Measurements from ENCODE around the gene KRTAP9-4.
"Not testable (repeated sequence)": the region's sequence is repeated elsewhere in the genome, so short reads cannot be mapped to it uniquely, and the experiment has no call there.

Gene KRTAP9-4

DNA sequence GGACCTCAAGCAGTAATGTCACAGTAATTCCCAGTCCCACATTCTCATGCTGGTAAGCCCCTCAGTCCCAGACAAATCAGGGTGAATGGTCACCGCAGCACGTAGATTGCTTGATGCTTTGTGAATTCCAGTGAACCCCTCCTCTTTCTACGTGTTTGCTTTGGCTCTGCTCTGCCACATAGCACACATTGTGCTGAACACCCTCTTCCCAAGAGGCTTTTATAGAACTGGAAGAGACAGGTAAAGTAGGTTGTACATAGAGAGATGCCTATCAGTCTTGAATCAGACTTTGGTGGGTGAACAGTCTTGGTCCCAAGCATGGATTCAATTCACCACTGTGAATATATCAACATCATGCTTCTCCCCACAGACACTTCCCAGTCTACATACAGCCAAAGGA, 15.1 kb downstream of the KRTAP9-4 start:
- DNase-seq (ENCODE audit: low read depth in 2 of 2), result no peak

DNA sequence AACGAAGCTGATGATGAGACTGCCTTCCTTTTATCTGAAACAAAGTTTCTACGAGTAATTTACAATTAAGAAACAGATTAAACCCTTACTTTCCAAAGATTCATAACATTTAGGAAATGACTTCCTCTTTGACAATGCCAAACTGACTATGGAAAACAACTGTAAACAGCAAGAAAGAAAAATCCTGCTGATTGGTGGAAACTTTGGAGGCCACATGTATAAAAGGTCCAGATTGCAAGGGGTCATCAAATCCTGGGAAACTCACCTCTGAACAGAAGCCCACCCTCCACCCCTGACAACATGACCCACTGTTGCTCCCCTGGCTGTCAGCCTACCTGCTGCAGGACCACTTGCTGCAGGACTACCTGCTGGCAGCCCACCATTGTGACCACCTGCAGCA, 15.6 kb downstream of the KRTAP9-4 start, which contains the start of gene KRTAP9-6:
TSS of gene KRTAP9-6 (plus strand) at position 301 of the 400 bp plus-strand sequence. CDS start at position 301, 0 bp downstream.
- DNase-seq (ENCODE audit: low read depth in 2 of 2), result no peak

DNA sequence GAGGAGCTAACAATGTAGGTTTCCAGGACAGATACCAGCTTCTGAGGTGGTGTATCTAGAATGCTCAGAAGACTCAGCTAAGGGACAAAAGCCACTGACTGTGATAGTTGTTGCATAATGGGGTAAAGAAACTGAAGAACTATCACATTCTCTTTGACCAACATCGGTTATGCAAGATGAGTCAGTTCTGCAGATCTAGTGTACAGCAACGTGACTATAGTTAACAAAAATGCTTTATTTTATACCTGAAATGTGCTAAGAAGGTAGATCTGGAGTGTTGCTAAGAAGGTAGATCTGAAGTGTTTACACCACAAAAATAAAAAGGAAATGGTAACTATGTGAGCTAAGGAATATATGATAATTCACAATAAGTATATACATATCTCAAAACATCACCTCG, 18.2 kb downstream of the KRTAP9-4 start:
- DNase-seq (ENCODE audit: low read depth in 2 of 2), result no peak

DNA sequence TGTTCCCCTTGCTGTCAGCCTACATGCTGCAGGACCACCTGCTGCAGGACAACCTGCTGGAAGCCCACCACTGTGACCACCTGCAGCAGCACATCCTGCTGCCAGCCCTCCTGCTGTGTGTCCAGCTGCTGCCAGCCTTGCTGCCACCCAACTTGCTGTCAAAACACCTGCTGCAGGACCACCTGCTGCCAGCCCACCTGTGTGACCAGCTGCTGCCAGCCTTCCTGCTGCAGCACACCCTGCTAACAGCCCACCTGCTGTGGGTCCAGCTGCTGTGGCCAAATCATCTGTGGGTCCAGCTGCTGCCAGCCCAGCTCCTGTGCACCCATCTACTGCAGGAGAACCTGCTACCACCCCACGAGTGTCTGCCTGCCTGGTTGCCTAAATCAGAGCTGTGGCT, 21.8 kb downstream of the KRTAP9-4 start:
- not testable (repeated sequence) for DNase-seq (ENCODE audit: low read depth in 2 of 2)

DNA sequence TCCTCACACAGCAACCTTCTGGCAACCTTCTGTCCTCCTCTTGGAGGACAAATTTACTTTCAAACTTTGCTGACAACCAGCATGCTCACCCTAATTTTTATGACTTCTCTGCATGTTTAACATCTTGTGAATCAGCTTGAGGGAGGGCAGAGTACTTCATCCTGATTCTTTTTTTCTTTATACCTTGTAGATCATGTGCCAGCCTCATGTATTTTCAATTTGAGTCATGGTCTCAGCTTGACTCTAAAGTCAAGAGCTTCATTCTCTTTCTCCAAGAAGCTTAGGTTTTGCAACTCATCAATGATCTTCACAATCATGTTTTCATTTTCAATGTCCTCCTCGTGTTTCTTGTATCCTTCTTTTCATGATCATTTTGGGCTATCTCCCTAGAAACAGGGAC, 22.4 kb downstream of the KRTAP9-4 start:
- DNase-seq (ENCODE audit: low read depth in 2 of 2), result no peak

DNA sequence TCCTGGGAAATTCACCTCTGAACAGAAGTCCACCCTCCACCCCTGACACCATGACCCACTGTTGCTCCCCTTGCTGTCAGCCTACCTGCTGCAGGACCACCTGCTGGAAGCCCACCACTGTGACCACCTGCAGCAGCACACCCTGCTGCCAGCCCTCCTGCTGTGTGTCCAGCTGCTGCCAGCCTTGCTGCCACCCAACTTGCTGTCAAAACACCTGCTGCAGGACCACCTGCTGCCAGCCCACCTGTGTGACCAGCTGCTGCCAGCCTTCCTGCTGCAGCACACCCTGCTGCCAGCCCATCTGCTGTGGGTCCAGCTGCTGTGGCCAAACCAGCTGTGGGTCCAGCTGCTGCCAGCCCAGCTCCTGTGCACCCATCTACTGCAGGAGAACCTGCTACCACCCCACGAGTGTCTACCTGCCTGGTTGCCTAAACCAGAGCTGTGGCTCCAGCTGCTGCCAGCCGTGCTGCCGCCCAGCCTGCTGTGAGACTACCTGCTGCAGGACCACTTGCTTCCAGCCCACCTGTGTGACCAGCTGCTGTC, 26.2 kb downstream of the KRTAP9-4 start, which contains the start of gene KRTAP9-7:
TSS of gene KRTAP9-7 (plus strand) at position 51 of the 543 bp plus-strand sequence. CDS start at position 51, 0 bp downstream.
- not testable (repeated sequence) for DNase-seq (ENCODE audit: low read depth in 2 of 2)

DNA sequence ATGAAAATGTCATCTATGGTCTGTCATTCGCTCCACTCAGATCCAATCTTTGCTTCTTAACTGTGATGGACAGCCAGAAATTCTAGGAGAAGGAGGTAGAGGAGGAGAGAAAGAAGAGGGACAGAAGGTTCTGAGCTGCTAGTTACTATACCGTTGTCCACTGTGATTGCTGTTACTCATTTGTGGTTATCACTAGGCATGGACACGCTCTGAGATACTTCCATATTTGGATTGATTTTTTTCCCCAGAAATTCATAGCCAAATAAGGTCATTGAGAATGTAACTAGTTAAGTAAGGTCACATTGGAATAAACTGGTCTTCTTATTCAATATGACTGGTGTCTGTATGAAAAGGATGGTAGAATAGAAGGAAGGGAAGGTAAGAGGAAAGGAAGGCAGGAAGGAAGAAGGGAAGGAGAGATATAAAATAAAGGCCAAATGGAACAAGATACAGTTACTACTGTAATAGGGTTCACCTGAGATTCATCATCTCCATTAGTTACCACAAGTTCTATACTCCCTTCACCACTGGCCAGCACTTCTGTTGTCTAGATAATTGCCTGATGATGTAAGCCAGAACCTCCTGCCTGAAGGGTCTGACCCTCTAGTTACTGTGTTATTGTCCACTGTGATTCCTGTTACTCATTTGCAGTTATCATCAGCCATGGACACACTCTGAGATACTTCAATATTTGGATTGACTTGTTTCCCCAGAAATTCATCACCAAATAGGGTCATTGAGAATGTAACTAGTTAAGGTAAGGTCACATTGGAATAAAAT, 28.9 kb downstream of the KRTAP9-4 start:
- DNase-seq (ENCODE audit: low read depth in 2 of 2), result no peak

DNA sequence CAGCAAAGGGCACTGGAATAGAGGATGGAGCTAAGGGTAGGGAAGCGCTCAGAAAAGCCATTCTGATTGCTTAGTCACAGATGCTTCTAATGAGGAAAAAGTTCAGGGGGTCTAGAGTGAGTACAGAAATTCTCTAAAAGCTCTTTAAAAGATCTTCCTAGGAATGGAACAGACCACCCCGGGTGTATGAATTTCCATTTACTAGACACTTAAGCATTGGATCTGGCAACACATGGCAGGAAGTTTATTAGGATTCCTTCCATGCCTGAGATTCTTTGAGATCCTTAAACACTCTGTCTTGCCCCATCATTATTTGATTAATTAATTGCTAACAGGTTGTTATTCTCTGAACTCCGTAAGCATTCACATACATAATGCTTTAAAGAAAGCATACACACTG, 34.6 kb downstream of the KRTAP9-4 start:
- no peak for DNase-seq (ENCODE audit: low read depth in 2 of 2)

DNA sequence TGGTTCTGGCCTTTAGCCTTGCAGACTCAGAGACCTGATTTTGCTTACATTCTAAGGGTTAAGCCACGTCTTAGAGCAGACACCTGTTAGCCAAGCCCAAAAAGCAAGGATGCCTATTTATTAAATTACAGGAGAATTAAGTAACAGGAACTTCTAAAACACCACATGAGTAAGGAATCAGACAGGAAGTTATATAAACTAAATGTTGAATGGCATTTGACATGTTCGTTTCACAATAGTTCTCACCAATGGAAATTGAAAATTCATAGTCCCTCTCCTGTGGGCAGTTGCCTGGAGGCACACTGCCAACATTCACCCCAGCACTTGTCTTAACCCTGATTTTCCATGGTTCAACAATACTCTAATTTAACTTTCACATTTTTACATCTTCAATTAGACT, 35.1 kb downstream of the KRTAP9-4 start:
- no peak for DNase-seq (ENCODE audit: low read depth in 2 of 2)

DNA sequence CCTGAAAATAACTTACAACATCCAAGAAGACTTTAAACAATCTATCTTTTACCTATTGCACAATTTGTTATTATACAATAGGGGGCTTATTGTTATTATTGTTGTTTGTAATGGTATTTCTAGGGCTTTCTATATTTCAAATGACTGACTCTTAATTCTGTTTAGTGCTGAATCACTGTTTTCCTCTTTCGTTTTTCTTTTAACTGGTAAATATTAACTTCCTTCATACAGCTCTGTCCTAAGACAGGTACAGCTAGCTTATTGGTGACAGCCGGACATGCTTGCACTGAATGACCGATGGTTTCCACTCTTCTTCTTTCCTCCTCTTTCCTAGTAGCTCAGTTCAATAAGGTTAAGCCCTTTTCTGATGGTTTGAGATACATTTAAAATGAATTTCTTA, 37.6 kb downstream of the KRTAP9-4 start:
- no peak for DNase-seq (ENCODE audit: low read depth in 2 of 2)

DNA sequence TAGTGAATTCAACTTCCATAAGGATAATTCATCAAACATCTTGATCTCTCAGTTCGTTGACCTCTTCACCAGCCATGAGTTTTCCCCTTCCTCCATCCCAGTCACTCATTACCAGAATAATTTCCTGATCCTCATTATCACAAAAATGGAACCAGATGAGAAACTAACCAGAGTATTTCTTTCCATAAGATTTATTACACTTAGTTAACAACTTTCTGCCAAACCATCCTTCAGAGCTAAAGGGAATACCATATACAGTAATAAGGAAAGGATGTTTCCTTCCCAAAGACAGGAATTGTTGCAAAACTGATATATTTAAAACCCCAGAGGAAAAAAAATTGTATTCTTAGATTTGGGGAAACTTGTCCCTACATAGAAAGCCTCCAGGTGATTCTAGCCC, 44.5 kb downstream of the KRTAP9-4 start:
- no peak for DNase-seq (ENCODE audit: low read depth in 2 of 2)

DNA sequence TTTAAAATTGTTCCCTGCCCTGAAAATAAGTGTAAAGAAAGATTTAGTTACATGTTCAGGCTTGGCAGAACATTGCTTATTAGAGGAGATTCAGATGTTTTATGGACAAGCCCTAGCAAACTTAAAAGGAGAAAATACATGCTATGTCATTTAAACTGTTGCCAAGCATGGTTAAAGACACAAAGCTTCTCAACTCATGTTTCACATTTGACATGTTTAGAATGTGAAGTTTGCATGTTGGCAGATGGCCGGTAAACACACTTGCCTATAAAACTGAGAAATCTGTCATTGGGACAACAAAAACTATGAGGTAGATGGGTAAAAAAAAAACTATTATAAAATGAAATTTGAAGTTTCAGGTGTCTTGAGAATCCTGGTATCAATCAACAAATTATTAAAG, 47.4 kb downstream of the KRTAP9-4 start:
- DNase-seq (ENCODE audit: low read depth in 2 of 2), result no peak

DNA sequence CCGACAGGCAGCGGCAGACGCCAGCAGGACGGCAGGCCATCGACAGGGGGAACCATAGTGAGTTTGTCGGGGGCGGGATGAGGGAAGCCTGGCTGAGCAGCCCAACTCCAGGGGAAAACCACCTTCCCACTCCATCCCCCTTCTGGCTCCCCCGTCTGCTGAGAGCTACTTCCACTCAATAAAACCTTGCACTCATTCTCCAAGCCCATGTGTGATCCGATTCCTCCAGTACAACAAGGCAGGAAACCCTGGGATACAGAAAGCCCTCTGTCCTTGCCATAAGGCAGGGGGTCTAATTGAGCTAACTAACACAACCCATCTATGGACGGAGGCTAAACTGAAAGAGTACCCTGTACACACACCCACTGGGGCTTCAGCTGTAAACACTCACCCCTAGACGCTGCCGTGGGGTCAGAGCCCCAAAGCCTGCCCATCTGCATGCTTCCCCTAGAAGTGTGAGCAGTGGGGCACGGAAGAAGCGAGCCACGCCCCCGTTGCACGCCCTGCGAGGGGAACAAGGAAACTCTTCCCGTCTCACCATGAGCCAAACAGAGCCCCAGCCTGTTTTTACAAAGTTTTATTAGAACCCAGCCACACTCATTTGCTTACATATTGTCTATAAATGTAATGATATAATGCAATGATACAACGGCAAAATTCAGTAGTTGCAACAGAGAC, 49.1 kb downstream of the KRTAP9-4 start:
- DNase-seq (ENCODE audit: low read depth in 2 of 2), result no peak

Data from stimulated activated CD8-positive, alpha-beta memory T cell treated with anti-CD3 and anti-CD28 coated beads, Interleukin-15, amount 100 ng/mL, for 48 hours (primary cell).